HG03571 (cell line): ENCODE results near the gene UBASH3A.
"Not testable (repeated sequence)": the region's sequence is repeated elsewhere in the genome, so short reads cannot be mapped to it uniquely, and the experiment has no call there.

Experiments
- ATAC-seq: cut with Tn5 transposase; IDR thresholded peaks from one replicate; pipeline ENCODE4 v1.9.1; 2021; ENCODE audit not compliant: unreplicated experiment

Gene UBASH3A

DNA sequence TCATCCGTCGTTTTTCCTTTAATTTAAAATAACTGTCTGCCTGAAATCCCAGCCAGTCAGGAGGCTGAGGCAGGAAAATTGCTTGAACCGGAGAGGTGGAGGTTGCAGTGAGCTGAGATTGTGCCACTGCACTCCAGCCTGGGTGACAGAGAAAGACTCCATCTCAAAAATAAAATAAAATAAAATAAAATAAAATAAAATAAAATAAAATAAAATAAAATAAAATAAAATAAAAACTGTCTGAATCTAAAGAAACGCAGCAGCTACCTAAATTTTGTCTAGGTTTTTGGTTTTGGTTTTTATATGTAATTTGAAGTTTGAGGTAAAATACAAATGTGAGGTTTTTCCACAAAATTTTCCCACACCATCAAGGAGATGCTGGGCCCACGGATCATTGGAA is 5.0 kb downstream of the UBASH3A start:
- not testable (repeated sequence) for ATAC-seq

DNA sequence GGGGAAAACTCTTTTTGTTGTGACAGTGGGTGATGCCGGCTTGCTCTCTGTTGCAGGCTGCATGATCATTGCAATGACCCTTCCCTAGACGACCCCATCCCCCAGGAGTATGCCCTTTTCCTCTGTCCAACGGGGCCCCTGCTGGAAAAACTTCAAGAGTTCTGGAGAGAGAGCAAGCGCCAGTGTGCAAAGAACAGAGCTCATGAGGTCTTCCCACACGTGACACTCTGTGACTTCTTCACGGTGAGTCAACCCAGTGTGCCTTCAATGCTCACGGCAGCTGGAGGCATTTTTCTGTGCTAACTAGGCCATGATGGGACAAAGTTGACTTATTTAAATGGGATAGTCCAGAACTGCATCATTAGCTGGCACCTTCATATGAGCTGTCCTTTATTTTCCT is 5.7 kb downstream of the UBASH3A start:
- ATAC-seq: no peak

DNA sequence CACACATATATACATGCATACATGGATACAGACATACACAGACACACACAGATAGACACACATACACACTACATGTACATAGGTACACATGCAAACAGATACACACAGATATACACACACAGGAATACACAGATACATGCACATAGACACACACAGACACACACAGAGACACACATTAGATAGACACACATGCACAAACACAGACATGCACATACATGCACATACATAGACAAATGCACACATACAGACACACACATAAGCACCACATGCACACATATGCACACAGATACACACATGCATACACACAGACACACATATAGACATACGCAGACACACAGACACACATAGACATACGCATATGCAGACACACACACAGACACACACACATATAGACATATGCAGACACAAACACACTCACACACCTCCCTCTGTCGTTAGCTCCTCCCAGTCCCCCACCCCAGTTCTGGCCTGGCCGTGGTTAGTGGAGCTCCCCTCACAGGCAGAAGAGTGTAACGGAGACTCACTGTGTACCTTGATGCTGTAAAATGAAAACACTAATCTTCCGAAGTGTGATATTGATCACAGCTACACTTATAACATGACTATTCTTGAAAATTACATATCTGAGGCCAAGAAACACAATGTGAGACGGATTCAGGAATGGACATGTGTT is 7.6 kb downstream of the UBASH3A start:
- no peak for ATAC-seq

DNA sequence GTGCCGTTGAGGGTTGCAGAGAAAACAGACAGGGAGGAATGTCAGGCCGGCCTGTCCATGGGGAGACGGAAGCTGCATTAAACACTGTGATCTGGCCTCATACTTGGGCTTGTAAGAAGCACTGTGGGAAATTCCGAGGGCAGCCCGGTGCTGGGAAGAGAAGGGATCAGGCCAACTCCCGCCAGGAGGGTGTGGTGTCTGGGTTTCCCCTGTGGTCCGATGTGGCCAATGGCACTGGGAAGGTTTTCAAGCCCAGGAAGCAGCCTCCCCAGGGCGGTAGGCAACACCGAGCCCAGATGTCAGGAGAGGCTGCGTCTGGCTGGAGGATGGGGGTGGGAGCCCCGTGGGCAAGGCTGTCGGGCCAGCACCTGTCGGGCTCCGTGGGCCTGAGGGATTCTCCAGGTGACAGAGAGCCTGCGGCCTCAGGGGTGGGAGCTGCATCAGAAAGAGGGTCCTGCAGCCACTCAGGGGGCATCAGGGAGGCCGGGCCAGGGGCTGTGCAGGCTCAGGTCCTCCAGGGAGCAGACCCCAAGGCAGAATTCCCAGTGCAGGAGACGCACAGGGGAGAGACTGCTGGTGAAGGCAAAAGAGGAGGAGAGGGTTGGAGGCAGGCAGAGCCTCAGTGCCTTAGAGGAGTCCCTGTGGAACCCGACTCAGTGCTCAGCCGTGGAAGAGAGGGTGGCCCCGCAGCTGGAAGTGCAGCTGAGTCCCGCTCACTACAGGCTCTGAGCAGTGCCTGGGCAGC is 8.4 kb downstream of the UBASH3A start:
- no peak for ATAC-seq

DNA sequence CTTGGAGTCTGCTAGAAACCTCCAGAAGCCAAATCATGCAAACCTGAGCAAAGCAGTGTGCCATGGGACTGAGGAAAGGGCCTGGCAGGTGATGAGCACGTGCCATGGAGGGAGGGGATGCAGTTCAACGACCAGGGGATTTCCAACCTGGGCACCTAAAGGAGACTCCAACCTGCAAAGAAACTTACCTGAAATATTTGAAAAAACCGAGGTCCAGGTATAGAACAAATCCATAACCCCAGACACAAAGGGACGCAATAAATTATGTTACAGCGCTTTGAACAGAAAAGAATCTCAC is 8.9 kb downstream of the UBASH3A start:
- ATAC-seq: no peak

DNA sequence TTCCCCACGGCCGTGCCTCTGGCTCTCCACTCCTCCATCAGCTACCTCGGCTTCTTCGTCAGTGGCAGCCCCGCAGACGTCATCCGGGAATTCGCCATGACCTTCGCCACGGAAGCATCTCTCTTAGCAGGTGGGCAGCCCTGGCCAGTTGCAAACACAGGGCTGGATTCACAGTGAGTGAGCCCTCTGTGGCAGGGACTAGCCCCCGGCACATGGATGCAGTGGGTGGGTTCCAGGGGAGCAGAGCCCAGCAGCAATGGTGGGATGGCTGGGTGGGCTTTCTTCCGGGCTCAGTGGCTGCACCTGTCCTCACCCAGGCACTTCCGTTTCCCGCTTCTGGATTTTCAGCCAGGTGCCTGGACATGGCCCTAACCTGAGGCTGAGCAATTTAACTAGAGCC is 9.4 kb downstream of the UBASH3A start:
- ATAC-seq: no peak

DNA sequence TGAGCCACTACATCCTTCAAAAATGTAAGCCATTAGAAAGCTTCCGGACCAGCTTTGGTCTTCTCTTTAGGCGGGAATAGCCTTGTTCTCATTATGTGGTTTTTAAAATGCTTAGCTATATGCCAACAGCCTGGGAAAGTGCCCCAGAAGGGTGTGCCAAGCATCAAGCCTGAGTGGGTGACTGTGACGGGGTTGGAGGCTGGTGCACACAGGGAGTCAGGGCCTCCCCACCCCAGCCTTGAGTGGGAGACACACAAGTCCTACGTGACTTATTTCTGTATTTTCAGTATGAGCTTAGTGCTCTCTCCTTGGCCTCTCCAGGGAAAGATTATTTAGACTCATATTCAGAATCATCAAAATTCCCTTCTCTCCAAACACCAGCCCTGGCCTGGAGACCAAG is 9.8 kb downstream of the UBASH3A start:
- ATAC-seq: no peak

DNA sequence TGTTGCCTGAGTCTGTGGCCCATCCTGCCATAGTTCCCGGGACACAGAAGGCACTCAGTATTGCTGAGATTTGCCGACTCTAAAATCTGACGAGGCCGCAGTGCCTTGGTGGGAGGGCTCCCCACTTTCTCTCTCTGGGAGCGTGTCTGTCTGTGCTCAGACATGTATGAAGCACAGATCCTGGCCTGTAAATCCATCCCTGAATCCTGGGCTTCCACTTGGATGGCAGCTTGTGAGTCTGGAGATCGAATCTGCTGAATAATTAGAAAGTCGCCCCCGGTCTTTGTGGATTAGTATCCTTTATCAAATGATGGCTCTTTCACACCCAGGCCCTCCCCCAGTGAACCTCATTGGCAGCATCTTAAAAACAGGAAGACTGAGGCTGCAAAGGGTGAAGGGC is 10.4 kb downstream of the UBASH3A start:
- no peak for ATAC-seq

DNA sequence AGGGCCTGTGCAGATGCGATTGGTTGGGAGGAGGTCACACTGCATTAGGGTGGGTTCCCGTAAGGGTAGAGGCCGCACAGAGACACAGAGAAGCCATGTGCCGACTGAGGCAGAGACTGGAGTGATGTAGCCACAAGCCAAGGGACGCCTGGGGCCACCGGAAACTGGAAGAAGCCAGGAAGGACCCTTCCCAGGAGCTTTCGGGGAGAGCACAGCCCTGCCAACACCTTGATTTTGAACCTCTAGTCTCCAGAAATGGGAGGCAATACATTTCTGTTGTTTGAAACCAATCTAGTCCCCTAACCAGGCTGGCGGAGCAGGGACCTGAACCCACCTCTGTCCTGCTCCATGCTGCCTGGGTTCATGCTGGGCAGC is 10.8 kb downstream of the UBASH3A start:
- no peak for ATAC-seq

DNA sequence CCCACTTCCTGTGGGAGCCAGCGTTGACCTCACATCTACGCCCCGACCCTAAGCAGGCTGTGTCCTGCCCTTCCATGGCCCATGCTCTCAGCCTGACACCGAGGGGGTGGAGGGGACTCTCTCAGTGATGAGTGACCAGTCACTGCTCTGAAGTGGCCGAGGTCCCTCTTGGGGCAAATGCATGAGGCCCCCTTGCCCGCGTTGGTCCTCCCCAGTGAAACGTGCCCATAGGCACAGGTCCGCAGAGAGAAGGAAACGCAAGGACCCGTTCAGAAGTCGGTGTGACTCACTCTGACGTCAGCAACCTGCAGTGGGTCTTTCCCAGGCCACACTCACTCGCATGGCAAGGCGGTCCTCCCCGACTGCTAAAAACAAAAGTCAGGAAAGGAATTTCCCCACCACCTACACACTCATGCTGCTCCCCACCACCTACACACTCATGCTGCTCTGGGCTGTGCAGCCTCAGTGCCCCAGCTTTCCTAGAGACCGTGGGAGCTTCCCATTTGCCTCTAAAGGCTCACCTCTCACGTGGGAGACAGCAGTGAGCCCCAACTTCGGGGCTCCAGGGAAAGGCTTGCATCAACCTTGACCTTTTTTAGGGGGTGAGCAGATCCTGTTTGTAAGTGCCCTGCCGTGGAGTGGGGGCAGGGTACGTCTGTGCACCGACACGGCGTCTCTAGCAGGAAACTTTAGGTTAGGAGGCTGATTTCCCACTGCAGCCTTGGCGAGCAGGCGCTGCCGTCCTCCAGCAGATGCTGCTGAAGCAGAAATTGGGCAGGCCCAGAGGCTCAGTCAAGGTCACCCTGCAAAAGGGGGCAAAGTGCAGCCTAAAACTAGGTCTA is 11.4 kb downstream of the UBASH3A start:
- ATAC-seq: peak; percentile 63

DNA sequence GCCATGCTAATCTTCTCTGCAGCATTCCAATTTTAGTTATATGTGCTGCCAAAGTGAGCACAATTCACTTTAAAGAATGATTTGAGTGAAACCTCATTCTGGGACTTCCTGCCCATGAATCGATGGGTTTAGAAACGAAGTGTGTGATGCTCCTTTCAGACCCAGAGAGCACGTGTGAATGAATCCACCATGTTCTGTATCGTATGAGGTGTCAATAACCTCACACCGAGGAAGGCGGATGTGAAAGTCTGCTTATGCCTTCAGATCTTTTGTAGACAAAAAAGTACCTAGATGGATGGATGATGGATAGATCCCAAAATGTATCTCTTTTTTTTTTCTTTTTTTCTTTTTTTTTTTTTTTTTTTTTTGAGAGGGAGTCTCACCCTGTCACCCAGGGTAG is 13.8 kb downstream of the UBASH3A start:
- no peak for ATAC-seq

DNA sequence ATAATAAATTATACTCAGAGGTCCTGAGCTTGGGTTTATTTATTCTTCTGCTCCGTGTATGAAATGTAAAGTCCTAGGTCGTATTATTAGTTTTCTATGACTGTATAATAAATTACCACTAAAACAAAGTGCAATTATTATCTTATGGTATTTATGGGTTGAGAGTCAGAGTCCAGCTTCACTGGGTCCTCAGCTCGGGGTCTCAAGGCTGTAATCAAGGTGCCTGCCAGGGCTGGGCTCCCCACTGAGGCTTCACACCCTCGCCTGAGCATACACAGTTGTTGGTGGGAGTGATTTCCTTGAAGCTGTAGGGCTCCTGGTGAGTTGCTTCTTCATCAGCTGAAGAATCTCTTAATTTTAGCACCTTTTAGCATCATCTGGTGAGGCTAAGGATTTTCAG is 15.2 kb downstream of the UBASH3A start:
- ATAC-seq: no peak

DNA sequence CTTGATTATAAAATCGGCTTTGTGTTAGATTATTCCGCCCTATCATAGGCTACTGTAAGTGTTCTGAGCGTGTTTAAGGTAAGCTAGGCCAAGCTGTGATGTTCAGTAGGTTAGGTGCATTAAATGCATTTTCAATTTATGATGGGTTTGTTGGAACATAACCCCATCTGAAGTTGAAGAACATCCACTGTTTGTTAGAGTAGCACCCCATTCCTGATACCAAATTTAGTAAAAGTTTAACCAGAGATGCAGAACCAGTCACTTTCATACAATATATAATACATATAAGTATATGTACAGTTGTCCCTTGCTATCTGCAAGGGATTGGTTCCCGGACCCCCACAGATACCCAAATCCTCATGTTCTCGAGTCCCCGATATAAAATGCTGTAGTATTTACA is 16.1 kb downstream of the UBASH3A start:
- no peak for ATAC-seq

DNA sequence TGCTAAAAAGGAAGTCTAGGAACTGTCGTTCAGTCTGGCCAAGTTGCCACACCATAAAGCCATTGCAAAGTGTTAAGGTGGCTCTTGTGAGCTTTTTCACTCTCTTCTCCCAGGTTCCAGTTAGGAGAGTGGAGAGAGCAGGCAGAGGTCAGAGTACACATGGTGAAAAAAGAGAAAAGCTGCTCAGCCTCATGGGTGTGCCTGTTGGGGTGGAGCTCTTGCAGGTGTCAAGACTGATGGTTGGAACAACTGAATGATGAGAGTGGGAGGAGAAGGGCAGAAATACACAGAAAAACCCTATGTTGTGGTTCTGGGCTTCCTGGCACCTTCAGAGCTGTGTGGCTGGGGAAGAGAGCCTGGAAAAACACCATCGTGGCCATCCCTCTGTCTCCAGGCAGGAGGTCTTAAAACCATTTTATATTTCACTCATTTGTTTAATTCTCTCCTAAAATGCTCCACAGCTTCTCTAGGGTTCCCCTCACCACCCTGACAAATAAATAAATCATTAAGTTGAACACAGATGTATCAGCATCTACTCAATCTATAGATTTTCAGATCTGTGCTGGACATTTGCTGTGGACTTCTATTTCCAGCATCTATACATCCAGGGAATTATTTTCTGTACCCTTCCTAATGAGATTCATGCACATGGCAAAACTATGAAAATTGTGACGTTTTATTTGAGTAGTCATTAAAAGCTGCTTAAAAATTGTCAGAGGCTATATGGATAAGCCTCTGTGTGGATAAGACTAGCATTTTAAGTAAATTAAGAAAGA is 17.5 kb downstream of the UBASH3A start:
- no peak for ATAC-seq

DNA sequence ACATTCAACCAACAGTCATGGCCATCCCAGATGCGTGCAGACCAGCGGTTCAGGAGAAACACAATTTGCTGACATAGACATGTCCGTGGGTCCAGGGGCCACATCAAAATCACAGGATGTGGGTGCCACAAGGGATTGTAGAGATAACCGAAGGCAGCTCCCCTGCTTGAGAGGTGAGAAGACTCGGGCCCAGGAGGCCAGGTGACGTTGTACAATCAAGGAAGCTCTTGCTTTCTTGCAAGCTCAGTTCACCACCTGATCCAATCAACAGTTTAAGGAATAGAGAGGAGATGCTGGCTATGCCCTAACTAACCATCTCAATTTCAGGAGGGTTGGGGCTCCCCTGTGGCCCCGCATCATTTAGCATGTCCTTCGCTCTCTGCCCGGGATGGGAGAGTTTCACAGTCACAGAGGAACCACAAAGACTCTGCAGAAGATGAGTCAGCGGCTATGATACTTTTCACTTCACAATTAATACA is 19.5 kb downstream of the UBASH3A start:
- ATAC-seq: no peak

DNA sequence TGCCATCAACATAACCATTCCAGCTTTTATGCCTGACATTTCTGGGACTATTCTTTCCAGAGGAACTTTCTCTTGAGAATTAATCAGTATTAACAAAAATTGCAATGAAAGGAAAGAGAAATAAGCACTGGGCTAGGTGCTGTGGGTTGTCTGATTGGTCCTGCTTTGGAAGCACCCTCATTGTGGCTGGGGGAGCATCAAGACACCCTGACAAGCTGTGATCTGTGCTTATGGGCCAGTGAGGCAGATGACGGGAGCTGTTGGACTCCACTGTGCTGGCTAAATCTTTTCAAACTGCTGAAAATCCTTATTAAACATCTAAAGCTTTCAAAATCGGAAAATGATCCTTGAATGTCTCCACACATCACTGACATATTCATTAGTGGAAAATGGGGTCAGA is 20.0 kb downstream of the UBASH3A start:
- ATAC-seq: no peak

DNA sequence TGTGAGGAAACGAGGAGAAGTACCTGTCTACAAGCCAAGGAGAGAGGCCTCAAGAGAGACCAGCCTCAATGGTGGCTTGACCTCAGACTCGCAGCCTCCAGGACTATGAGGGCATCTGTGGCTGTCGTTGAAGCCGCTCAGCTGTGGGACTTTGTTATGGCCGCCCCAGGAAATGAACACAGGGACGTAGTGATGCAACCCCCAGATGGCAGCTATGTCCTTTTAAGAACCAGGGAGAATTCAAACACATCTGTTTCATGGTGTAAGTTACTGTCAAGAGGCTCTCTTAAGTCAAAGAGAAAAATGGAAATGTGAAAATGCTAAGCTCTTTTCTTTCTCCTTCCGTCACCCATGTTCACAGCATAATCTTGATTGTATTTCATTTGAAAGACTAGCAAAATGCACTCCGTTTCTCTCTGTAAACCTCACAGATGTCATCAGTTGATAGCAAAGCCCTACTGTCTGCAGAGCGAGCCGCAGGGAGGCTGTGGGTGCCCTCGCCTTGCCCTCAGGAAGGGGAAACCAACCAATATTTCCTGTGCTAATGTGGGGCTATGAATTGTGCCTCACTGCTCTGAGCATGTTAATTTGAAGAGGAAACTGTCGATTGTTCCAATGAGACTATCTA is 21.3 kb downstream of the UBASH3A start:
- no peak for ATAC-seq

DNA sequence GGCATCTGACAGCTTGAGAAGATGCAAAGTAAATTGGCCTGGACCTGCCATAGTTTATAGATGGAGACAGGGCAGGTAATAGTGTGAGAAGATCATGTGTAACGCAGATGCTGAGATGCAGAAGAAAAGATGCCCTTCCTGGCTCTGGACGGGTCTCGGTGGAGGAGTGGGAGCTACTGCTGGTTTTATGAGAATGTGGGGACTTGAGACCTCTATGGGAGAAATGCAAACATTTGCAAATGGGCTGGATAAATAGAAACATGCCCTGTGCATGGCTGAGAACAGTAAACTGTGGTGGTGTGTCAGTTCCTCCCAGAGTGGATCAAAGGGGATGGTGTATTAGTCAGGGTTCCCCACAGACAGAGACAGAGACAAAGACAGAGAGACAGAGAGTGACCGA is 21.9 kb downstream of the UBASH3A start:
- ATAC-seq: no peak

DNA sequence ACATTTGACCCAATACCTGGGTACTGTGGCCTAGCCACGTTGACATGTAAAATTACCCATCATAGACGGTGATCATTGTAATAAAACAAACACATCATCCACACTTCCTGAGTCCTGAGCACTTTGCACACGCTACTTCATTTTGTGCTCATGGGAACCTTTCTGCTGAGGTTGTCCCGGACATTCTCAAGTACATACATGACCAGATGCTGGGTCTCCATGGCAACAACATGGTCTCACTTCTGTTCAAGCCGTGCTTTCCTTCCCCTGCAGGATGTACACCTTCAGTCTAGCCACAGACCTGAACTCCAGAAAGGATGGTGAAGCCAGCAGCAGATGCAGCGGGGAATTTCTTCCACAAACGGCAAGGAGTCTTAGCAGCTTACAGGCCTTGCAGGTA is 22.7 kb downstream of the UBASH3A start:
- no peak for ATAC-seq

DNA sequence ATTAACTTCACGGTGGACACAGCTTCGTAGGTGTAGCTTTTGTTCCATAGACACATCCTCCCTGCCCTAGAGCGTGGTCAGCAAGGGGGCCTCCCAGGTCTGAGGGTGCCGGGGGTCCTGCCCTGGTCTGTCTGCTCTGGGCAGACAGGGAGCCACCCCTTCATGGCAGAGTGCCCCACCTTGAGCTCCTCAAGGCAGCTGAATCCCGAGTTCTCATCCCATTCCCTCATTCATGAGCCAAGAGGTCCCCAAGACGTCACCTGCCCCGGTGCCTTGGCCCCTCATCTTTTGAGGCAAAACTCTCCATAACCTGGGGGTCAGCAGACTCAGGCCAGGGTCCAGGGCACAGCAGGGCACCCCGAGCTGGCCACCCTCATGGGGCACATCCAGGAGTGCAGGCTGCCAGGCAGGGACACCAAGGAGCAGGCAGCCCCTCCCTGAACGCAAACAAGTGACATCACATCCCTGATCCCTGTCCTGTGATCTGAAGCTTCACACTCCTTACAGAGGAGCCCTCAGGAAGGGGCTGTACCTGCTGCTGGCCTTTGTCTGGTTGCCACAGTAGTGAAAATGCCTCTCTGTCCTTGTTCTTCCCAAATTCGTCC is 23.3 kb downstream of the UBASH3A start:
- ATAC-seq: no peak
